HCT116 (cell line): ENCODE measurements around the gene DBP. TPM values are rescaled to one million over a fixed set of nuclear protein-coding genes. Genes with fewer than 3 reads are reported as not detected.

Experiments
- ATAC-seq: fragments of 200-7000 bp; cut with Tn5 transposase; 2 replicates; pipeline ENCODE4 v1.9.1; 2020; ENCODE audit warnings: mild to moderate bottlenecking, moderate library complexity
- BruUV-seq: library from RNA; stranded (reverse); fragments of 400-500 nt; replicated peaks from 2 replicates; lab custom pipeline; 2021; lab: Mats Ljungman, UMichigan
- CTCF ChIA-PET: fragments of 300-600 bp; sonication (Branson Sonifier 250); formaldehyde crosslinking; loops from one replicate; lab custom pipeline; 2021; ENCODE audit warnings: antibody characterized with exemption; lab: Charles Lee
- POLR2A ChIA-PET: fragments of 300-600, 350-600 bp; sonication (Branson Sonifier 250); formaldehyde crosslinking; loops from one replicate; lab custom pipeline; 2021; ENCODE audit warnings: antibody characterized with exemption; lab: Charles Lee
- RAD21 ChIA-PET, 2 experiments: fragments of 300-600 bp; sonication (Branson Sonifier 250); formaldehyde crosslinking; loops; one replicate each; lab custom pipeline; 2023; ENCODE audit warnings: low total read pairs in 2 of 2; ENCODE audit not compliant: uncharacterized antibody in 2 of 2, unreplicated experiment in 2 of 2, low non-redundant PET in 1 of 2; lab: Charles Lee
- DNase-seq: peaks from one replicate; pipeline ENCODE4 v3.0.0-alpha.2; 2010; ENCODE audit warnings: low read depth, low spot score
- H2AFZ ChIP-seq: fragments of 200-600 bp; shearing (Covaris generic), sonication (generic); 2 replicates; pipeline ENCODE4 v1.6.1; 2017; ENCODE audit warnings: low read depth, mixed run types, mixed read lengths, antibody characterized with exemption, low read length; ENCODE audit not compliant: poor library complexity, severe bottlenecking
- H3K27ac ChIP-seq: 2 replicates; pipeline ENCODE4 v1.5.1; 2012; ENCODE audit warnings: low read depth, low read length
- H3K27me3 ChIP-seq: fragments of 200-600 bp; sonication (generic); 2 replicates; pipeline ENCODE4 v1.6.1; 2016; ENCODE audit warnings: mixed run types, low read length, mixed read lengths; ENCODE audit not compliant: insufficient read depth
- H3K36me3 ChIP-seq, 2 experiments: fragments of 200-500 bp in 1 of 2; fragments of 200-600 bp in 1 of 2; sonication (Bioruptor generic) in 1 of 2; sonication (generic) in 1 of 2; 2 replicates each; pipeline versions ENCODE4 v1.5.1 to v1.6.1; 2014 to 2016; ENCODE audit warnings: low read length in 2 of 2, inconsistent platforms in 1 of 2, mixed read lengths in 1 of 2, mixed run types in 1 of 2; ENCODE audit not compliant: insufficient read depth in 2 of 2, control insufficient read depth in 1 of 2
- H3K4me1 ChIP-seq, 2 experiments: fragments of 200-600 bp in 1 of 2; sonication (generic) in 1 of 2; 2 replicates each; pipeline versions ENCODE4 v1.5.1 to v1.6.1; 2012 to 2017; ENCODE audit warnings: low read length in 2 of 2, inconsistent platforms in 1 of 2, mild to moderate bottlenecking in 1 of 2, mixed read lengths in 1 of 2, mixed run types in 1 of 2, moderate library complexity in 1 of 2; ENCODE audit not compliant: insufficient read depth in 2 of 2, control insufficient read depth in 1 of 2
- H3K4me2 ChIP-seq: fragments of 200-600 bp; sonication (generic); 2 replicates; pipeline ENCODE4 v1.6.1; 2017; ENCODE audit warnings: mixed run types, low read length, mixed read lengths
- H3K4me3 ChIP-seq, 2 experiments: fragments of 200-600 bp in 1 of 2; sonication (generic) in 1 of 2; replicated peaks in 1 of 2; 2 replicates each; pipeline ENCODE4 v1.5.1; 2011 to 2016; ENCODE audit warnings: low read length in 2 of 2, control low read depth in 1 of 2, low read depth in 1 of 2, mild to moderate bottlenecking in 1 of 2, mixed read lengths in 1 of 2, mixed run types in 1 of 2
- H3K79me2 ChIP-seq: fragments of 200-600 bp; sonication (generic); 2 replicates; pipeline ENCODE4 v1.6.1; 2017; ENCODE audit warnings: mild to moderate bottlenecking, mixed run types, low read length, moderate library complexity, mixed read lengths; ENCODE audit not compliant: insufficient read depth
- H3K9ac ChIP-seq: fragments of 200-600 bp; sonication (generic); 2 replicates; pipeline ENCODE4 v1.6.1; 2016; ENCODE audit warnings: low read length, mixed read lengths
- H3K9me2 ChIP-seq: fragments of 200-600 bp; sonication (generic), shearing (Covaris generic); 2 replicates; pipeline ENCODE4 v1.6.1; 2017; ENCODE audit warnings: mixed run types, mild to moderate bottlenecking, moderate library complexity; ENCODE audit not compliant: insufficient read depth
- H3K9me3 ChIP-seq, 2 experiments: fragments of 200-500 bp in 1 of 2; fragments of 200-600 bp in 1 of 2; sonication (Bioruptor generic) in 1 of 2; sonication (generic) in 1 of 2; 2 replicates each; pipeline ENCODE4 v1.6.1; 2014 to 2017; ENCODE audit warnings: low read length in 2 of 2, mixed read lengths in 2 of 2, inconsistent platforms in 1 of 2, low read depth in 1 of 2, mild to moderate bottlenecking in 1 of 2, mixed run types in 1 of 2, moderate library complexity in 1 of 2; ENCODE audit not compliant: control insufficient read depth in 1 of 2, insufficient read depth in 1 of 2
- H4K20me1 ChIP-seq: fragments of 200-600 bp; sonication (generic), shearing (Covaris generic); 2 replicates; pipeline ENCODE4 v1.6.1; 2017; ENCODE audit warnings: mixed run types, mild to moderate bottlenecking, moderate library complexity; ENCODE audit not compliant: insufficient read depth
- ATF3 ChIP-seq: IDR thresholded peaks from 2 replicates; pipeline ENCODE4 v1.6.1; 2012
- ELF1 ChIP-seq: IDR thresholded peaks from 2 replicates; pipeline ENCODE4 v1.6.1; 2012; ENCODE audit warnings: low read depth, borderline replicate concordance
- EZH2 ChIP-seq: fragments of 200-600 bp; sonication (generic); IDR thresholded peaks from 2 replicates; pipeline ENCODE4 v1.6.1; 2017; ENCODE audit warnings: antibody characterized with exemption, mixed run types
- EZH2phosphoT487 ChIP-seq: fragments of 200-600 bp; IDR thresholded peaks from 2 replicates; pipeline ENCODE4 v1.6.1; 2018; ENCODE audit warnings: antibody characterized with exemption, borderline replicate concordance
- JUND ChIP-seq: IDR thresholded peaks from 2 replicates; pipeline ENCODE4 v1.6.1; 2012
- MAX ChIP-seq: IDR thresholded peaks from 2 replicates; pipeline ENCODE4 v1.6.1; 2012
- REST ChIP-seq: IDR thresholded peaks from 2 replicates; pipeline ENCODE4 v1.6.1; 2012; ENCODE audit warnings: low read depth
- SIN3A ChIP-seq: IDR thresholded peaks from 2 replicates; pipeline ENCODE4 v1.6.1; 2012; ENCODE audit warnings: low read depth
- SRF ChIP-seq: IDR thresholded peaks from 2 replicates; pipeline ENCODE4 v1.6.1; 2012; ENCODE audit warnings: low read depth
- intact Hi-C: fragments of 100-400 bp; cut with micrococcal nuclease; formaldehyde crosslinking; loops from 2 replicates; pipeline ENCODE4 v1.10.0; 2022
- total RNA-seq: library from RNA; stranded (reverse); gene quantifications from one replicate; pipeline ENCODE4 v1.2.1, GENCODE V29; 2021; ENCODE audit not compliant: unreplicated experiment

Gene DBP
- total RNA-seq, 1 experiment from 2014 or later = 45.9 TPM

- Histone ChIP-seq H3K79me2 (no peaks in the 10 kb centered on the region), H3K27ac (no peak overlapping the region), H2AFZ (no peak overlapping the region), H3K9me3 (no peaks in the 10 kb centered on the region), H3K4me2 (no peak overlapping the region), H3K9ac (no peak overlapping the region), H3K36me3 (no peaks in the 10 kb centered on the region), H3K4me3 (no peak overlapping the region), H3K4me1 (peaks cover 28 to 29% of the 10 kb centered on the region in 2 experiments), H3K9me2 (no peaks in the 10 kb centered on the region), H4K20me1 (no peaks in the 10 kb centered on the region), H3K27me3 (no peaks in the 10 kb centered on the region)
- BruUV-seq = no TSS peak
- ChIA-PET RAD21 (no interaction called here), POLR2A (no interaction called here), CTCF (interaction anchor here (1.8 kb wide), 1 partner anchor 8 kb away, joined by 8 read pairs; no protein-coding TSS in a partner anchor)
- ATAC-seq = no peak
- no peak for DNase-seq
- intact Hi-C loops = no loop called here
- TF ChIP-seq REST (no peak), SRF (no peak), EZH2phosphoT487 (no peak), MAX (no peak), ATF3 (no peak), ELF1 (no peak), JUND (no peak), EZH2 (no peak), SIN3A (no peak)
Measured at GRCh38 chr19:48683349-48683748, 46.2 kb upstream of the DBP start.
